GM19023 (cell line): ENCODE results near the gene CRIP3.

ENCODE experiments used
- ATAC-seq: cut with Tn5 transposase; IDR thresholded peaks from one replicate; pipeline ENCODE4 v1.9.1; 2021; ENCODE audit warnings: mild to moderate bottlenecking, moderate library complexity; ENCODE audit not compliant: unreplicated experiment

Gene CRIP3

GRCh38 chr6:43274916-43275597 lies 33.6 kb downstream of the CRIP3 start:
- no peak for ATAC-seq

- ATAC-seq = no peak
Observed at GRCh38 chr6:43274127-43274915, 34.3 kb downstream of the CRIP3 start.

- ATAC-seq = no peak
Observed at GRCh38 chr6:43273707-43274106, 34.9 kb downstream of the CRIP3 start.

- ATAC-seq = no peak
Observed at GRCh38 chr6:43271944-43272343, 36.7 kb downstream of the CRIP3 start.

GRCh38 chr6:43271103-43271815 lies 37.4 kb downstream of the CRIP3 start:
- no peak for ATAC-seq

GRCh38 chr6:43269273-43270007 lies 39.2 kb downstream of the CRIP3 start:
- no peak for ATAC-seq

- no peak for ATAC-seq
Observed at GRCh38 chr6:43268782-43269272, 39.8 kb downstream of the CRIP3 start.

- no peak for ATAC-seq
Observed at GRCh38 chr6:43268355-43268700, 40.3 kb downstream of the CRIP3 start.

- ATAC-seq = no peak
Observed at GRCh38 chr6:43267619-43268354, 40.8 kb downstream of the CRIP3 start.

GRCh38 chr6:43265564-43265963 lies 43.1 kb downstream of the CRIP3 start:
- ATAC-seq = no peak

GRCh38 chr6:43264599-43265145 lies 44.0 kb downstream of the CRIP3 start:
- no peak for ATAC-seq

- ATAC-seq = peak; percentile 86
Observed at GRCh38 chr6:43263314-43264178, 45.1 kb downstream of the CRIP3 start.

GRCh38 chr6:43262780-43263313 lies 45.8 kb downstream of the CRIP3 start:
- ATAC-seq = no peak

GRCh38 chr6:43262000-43262779 lies 46.4 kb downstream of the CRIP3 start:
- no peak for ATAC-seq

- ATAC-seq = no peak
Observed at GRCh38 chr6:43261198-43261597, 47.4 kb downstream of the CRIP3 start.

GRCh38 chr6:43260791-43261190 lies 47.8 kb downstream of the CRIP3 start:
- no peak for ATAC-seq

- ATAC-seq = no peak
Observed at GRCh38 chr6:43258807-43259686, 49.6 kb downstream of the CRIP3 start.
